Adrenal gland (tissue), 12 donors: ENCODE results near the gene RAX2. TPM values are rescaled to one million over a fixed set of nuclear protein-coding genes. Genes with fewer than 3 reads are reported as not detected.

Experiments
- DNase-seq, 7 donors: peaks; one replicate each; pipeline ENCODE4 v3.0.0-alpha.2; 2019 to 2020
- H3K27ac ChIP-seq, 5 donors: fragments of 200-600 bp; sonication (generic) in 4 of 5; 1 replicate in 3 of 5; 2 replicates in 2 of 5; pipeline versions ENCODE4 v1.5.1 to v1.8.0; 2016 to 2020; ENCODE audit warnings: mild to moderate bottlenecking in 1 of 5
- H3K27me3 ChIP-seq: fragments of 200-600 bp; 2 replicates; pipeline ENCODE4 v1.8.0; 2021
- H3K36me3 ChIP-seq, 2 donors: fragments of 200-600 bp; replicated peaks in 1 of 2; 1 replicate in 1 of 2; 2 replicates in 1 of 2; pipeline versions ENCODE4 v1.5.1 to v1.8.0; 2018 to 2022
- H3K4me1 ChIP-seq, 2 donors: fragments of 200-600 bp; replicated peaks in 1 of 2; 1 replicate in 1 of 2; 2 replicates in 1 of 2; pipeline versions ENCODE4 v1.5.1 to v1.8.0; 2018 to 2021
- H3K4me3 ChIP-seq, 4 donors: fragments of 200-600 bp; sonication (generic) in 3 of 4; one replicate each; pipeline ENCODE4 v1.5.1; 2016 to 2018
- H3K9me3 ChIP-seq, 3 donors: fragments of 200-600 bp; sonication (generic) in 1 of 3; replicated peaks in 1 of 3; 1 replicate in 2 of 3; 2 replicates in 1 of 3; pipeline versions ENCODE4 v1.5.1 to v1.8.0; 2016 to 2021
- POLR2A ChIP-seq, 2 donors: fragments of 450-650 bp; IDR thresholded peaks; one replicate each; pipeline ENCODE4 v1.6.1; 2017; ENCODE audit warnings: antibody characterized with exemption in 2 of 2, mild to moderate bottlenecking in 2 of 2, moderate library complexity in 1 of 2
- WGBS, 4 donors: extraction: QIAGEN DNeasy Blood & Tissue Kit in 2 of 4; methylation state at CpG; one replicate each; pipeline versions ENCODE4 v1.1.5 to v1.1.7; 2013 to 2017; 5-methylcytosine and 5-hydroxymethylcytosine counted together
- intact Hi-C, 2 donors: fragments of 100-400 bp; cut with DNase I; formaldehyde crosslinking; loops; one replicate each; pipeline versions ENCODE4 v1.14.1 to v1.15.0; 2022 to 2023
- polyA plus RNA-seq, 3 donors: library from polyadenylated mRNA; stranded (reverse); fragments of 200-250 nt in 2 of 3; fragments of 350-450 nt in 1 of 3; fragmentation: Illumina TruSeq in 1 of 3; extraction: RNeasy Lipid Tissue Mini Kit (QIAGEN cat#74804) in 1 of 3; gene quantifications; one replicate each; pipeline ENCODE4 v1.2.3, GENCODE V29; 2013 to 2014
- total RNA-seq, 9 donors: library from RNA; depleted of rRNA in 4 of 9; stranded (reverse); fragments of >200 nt in 4 of 9; fragments of 120-200 nt in 1 of 9; fragmentation: NEBNext Ultra II Directional in 1 of 9; extraction: Animal tissue kit (Norgen Biotek cat#: 25700) in 1 of 9; gene quantifications; one replicate each; pipeline versions ENCODE4 v1.1.0 to v1.2.4, GENCODE V29; 2013 to 2023
- TF ChIP-seq, protein P1 (sequence below), 6 experiments: fragments of 450-650 bp in 4 of 6; fragments of 200-600 bp in 2 of 6; sonication (generic) in 1 of 6; IDR thresholded peaks; 1 replicate in 5 of 6; 2 replicates in 1 of 6; pipeline versions ENCODE4 v1.5.1 to v1.8.0; 2016 to 2021; ENCODE audit warnings: antibody characterized with exemption in 6 of 6, mild to moderate bottlenecking in 2 of 6, moderate library complexity in 1 of 6
- donor health status: healthy with polysubstance abuse.
- donor health status: Bipolar disorder and iron deficiency.
- donor health status: DM: yes; HTN: yes; CAD: no.
- donor health status: DM: no; HTN: no; CAD: no.
- donor health status: DM: no; HTN: no; CAD: no.
- donor health status: DM: yes; HTN: yes; CAD: no.

RAX2 gene
- total and polyA plus RNA-seq, 12 donors: not detected

DNA sequence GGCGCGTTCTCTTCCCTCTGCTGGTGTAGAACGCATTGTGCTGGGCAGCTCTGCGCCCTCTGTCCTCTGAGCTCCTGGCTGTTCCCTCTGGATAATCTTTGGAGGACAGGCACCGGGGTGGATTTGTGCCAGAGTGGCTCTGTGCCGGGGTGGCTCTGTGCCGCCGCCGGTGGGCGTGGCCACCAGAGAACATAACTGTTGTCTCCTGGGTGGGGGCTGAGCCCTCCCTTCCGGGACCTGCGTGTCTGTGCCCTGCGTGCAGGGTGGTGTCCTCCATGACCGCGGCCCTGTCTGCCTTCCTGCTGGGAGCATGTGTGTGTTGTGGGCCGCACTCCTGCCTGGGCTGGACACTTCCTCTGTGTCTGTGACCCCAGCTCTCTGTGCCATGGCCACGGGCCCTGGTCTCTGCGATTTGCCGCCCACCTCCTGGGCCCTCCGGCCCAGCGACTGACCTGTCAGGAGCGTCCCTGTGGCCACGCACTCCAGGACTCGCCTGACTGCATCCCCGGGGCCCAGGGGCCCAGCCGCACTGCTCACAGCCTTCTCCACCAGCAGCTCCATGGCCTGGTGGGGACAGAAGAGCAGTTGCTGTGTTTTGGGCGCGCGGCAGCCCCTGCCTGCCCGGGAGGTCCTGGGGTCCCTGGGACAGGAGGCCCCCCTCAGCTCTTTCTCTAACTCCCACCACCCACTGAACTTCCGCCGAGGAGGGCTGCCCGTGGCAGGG is 36.6 kb upstream of the RAX2 start:
- H3K9me3 ChIP-seq: no peaks in the 10 kb centered on the region
- H3K27ac ChIP-seq: peak overlapping the region in 1 of 5 donors; percentile 55
- no peaks in the 10 kb centered on the region for H3K36me3 ChIP-seq
- H3K4me1 ChIP-seq: peaks cover 0 to 3% of the 10 kb centered on the region in 2 donors
- intact Hi-C loops: no loop called here
- TF ChIP-seq, protein P1, sequence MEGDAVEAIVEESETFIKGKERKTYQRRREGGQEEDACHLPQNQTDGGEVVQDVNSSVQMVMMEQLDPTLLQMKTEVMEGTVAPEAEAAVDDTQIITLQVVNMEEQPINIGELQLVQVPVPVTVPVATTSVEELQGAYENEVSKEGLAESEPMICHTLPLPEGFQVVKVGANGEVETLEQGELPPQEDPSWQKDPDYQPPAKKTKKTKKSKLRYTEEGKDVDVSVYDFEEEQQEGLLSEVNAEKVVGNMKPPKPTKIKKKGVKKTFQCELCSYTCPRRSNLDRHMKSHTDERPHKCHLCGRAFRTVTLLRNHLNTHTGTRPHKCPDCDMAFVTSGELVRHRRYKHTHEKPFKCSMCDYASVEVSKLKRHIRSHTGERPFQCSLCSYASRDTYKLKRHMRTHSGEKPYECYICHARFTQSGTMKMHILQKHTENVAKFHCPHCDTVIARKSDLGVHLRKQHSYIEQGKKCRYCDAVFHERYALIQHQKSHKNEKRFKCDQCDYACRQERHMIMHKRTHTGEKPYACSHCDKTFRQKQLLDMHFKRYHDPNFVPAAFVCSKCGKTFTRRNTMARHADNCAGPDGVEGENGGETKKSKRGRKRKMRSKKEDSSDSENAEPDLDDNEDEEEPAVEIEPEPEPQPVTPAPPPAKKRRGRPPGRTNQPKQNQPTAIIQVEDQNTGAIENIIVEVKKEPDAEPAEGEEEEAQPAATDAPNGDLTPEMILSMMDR (IDR thresholded peaks at IDR 0.05): no peak
- TF ChIP-seq POLR2A (IDR thresholded peaks at IDR 0.05): no peak
- DNase-seq: peak in 1 of 7 donors; percentile 35
- peaks cover 11% of the 10 kb centered on the region for H3K27me3 ChIP-seq
- no peak overlapping the region for H3K4me3 ChIP-seq
- WGBS, 4 donors: 74 to 82% (median 76%) methylated on average over 17 to 33 of the region's 33 CpGs

- TF ChIP-seq, protein P1 (IDR thresholded peaks at IDR 0.05): no peak
- TF ChIP-seq POLR2A (IDR thresholded peaks at IDR 0.05): no peak
- Histone ChIP-seq H3K9me3 (no peaks in the 10 kb centered on the region), H3K27me3 (peaks cover 14% of the 10 kb centered on the region), H3K27ac (peak overlapping the region in 1 of 5 donors; percentile 55), H3K4me3 (no peak overlapping the region), H3K4me1 (peaks cover 0 to 2% of the 10 kb centered on the region in 2 donors), H3K36me3 (no peaks in the 10 kb centered on the region)
- WGBS, 4 donors: 89 to 95% (median 91%) methylated on average over 21 to 35 of the region's 35 CpGs
- no peak for DNase-seq
- intact Hi-C loops: no loop called here
Measured at GRCh38 chr19:3807574-3808354, 35.7 kb upstream of the RAX2 start.

- Histone ChIP-seq H3K36me3 (no peaks in the 10 kb centered on the region), H3K27me3 (peaks cover 18% of the 10 kb centered on the region), H3K9me3 (no peaks in the 10 kb centered on the region), H3K4me3 (no peak overlapping the region), H3K27ac (no peak overlapping the region), H3K4me1 (no peaks in the 10 kb centered on the region)
- no peak for TF ChIP-seq POLR2A (IDR thresholded peaks at IDR 0.05)
- TF ChIP-seq, protein P1 (IDR thresholded peaks at IDR 0.05): no peak
- 74 to 82% (median 77%) methylated on average over 17 to 19 of the region's 19 CpGs for WGBS, 4 donors
- no peak for DNase-seq
- intact Hi-C loops: no loop called here
Measured at GRCh38 chr19:3807131-3807480, 35.1 kb upstream of the RAX2 start.

DNA sequence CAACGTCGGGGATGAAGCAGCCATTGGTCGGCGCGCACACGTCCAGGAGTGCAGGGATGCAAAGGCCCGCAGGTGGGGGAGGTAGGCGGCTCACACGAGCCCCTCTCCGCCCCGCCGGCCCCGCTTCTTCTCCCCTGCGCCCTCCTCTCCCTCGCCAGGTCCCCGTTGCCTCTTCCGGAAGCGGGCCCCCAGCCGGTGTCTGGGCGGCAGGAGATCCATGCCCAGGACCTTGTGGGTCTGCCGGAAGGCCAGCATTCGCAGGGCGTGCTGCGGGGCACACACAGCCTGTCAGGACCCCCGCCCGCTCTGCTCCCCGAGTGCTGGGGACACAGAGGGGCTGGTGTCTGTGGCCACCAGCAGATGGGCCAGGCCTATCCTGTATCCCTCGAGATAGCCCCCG is 33.8 kb upstream of the RAX2 start:
- intact Hi-C loops: no loop called here
- Histone ChIP-seq H3K9me3 (no peaks in the 10 kb centered on the region), H3K36me3 (no peaks in the 10 kb centered on the region), H3K4me1 (peaks cover 0 to 4% of the 10 kb centered on the region in 2 donors), H3K4me3 (no peak overlapping the region), H3K27ac (no peak overlapping the region), H3K27me3 (peaks cover 23% of the 10 kb centered on the region)
- no peak for TF ChIP-seq POLR2A (IDR thresholded peaks at IDR 0.05)
- TF ChIP-seq, protein P1 (IDR thresholded peaks at IDR 0.05): no peak
- WGBS, 4 donors: 85 to 91% (median 89%) methylated on average over 24 to 29 of the region's 29 CpGs
- no peak for DNase-seq
